Measurements from ENCODE around the gene MIEF1. TPM values are rescaled to one million over a fixed set of nuclear protein-coding genes. Genes with fewer than 3 reads are reported as not detected.

Gene MIEF1
- total and polyA plus RNA-seq, 3 donors from 2014 or later: 60.6 to 120 (median 78.2) TPM

- no peak for DNase-seq
Measured at GRCh38 chr22:39537975-39538374, 35.9 kb downstream of the MIEF1 start.

GRCh38 chr22:39543095-39543494 is 41.0 kb downstream of the MIEF1 start:
- no peak for TF ChIP-seq CTCF (IDR thresholded peaks at IDR 0.05)
- no peaks in the 10 kb centered on the region for H3K9me3 ChIP-seq
- H3K27me3 ChIP-seq: no peaks in the 10 kb centered on the region
- intact Hi-C loops (cut with DNase I; ENCODE audit: low total_unique reads): no loop called here
- no peak for DNase-seq
- 29 to 31% methylated on average over 10 to 11 of the region's 11 CpGs for WGBS, 2 donors
- H3K36me3 ChIP-seq (ENCODE audit: low read depth, missing control alignments): no peaks in the 10 kb centered on the region
- H3K4me1 ChIP-seq: no peaks in the 10 kb centered on the region
- H3K4me3 ChIP-seq: no peak overlapping the region
- H3K27ac ChIP-seq: no peak overlapping the region

More at GRCh38 chr22:39537975-39538374, 35.9 kb downstream of the MIEF1 start:
- H3K36me3 ChIP-seq (ENCODE audit: low read depth, missing control alignments): no peaks in the 10 kb centered on the region
- 67 to 85% methylated on average over 2 of the region's 2 CpGs for WGBS, 2 donors
- no peak for TF ChIP-seq CTCF (IDR thresholded peaks at IDR 0.05)
- TF ChIP-seq POLR2A (IDR thresholded peaks at IDR 0.05): no peak
- no peaks in the 10 kb centered on the region for H3K27me3 ChIP-seq
- no peaks in the 10 kb centered on the region for H3K9me3 ChIP-seq
- H3K27ac ChIP-seq: no peak overlapping the region
- no peaks in the 10 kb centered on the region for H3K4me1 ChIP-seq
- no peak overlapping the region for H3K4me3 ChIP-seq
- intact Hi-C loops (cut with DNase I; ENCODE audit: low total_unique reads): loop anchor here (5.0 kb wide), 1 partner anchor 489 kb away; no protein-coding TSS in a partner anchor

GRCh38 chr22:39545386-39546365 is 43.6 kb downstream of the MIEF1 start:
- no peak for TF ChIP-seq CTCF (IDR thresholded peaks at IDR 0.05)
- TF ChIP-seq POLR2A (IDR thresholded peaks at IDR 0.05): no peak
- Histone ChIP-seq H3K4me3 (no peak overlapping the region), H3K36me3 (ENCODE audit: low read depth, missing control alignments) (no peaks in the 10 kb centered on the region), H3K4me1 (no peaks in the 10 kb centered on the region), H3K27ac (no peak overlapping the region), H3K27me3 (no peaks in the 10 kb centered on the region), H3K9me3 (no peaks in the 10 kb centered on the region)
- 19 to 21% methylated on average over 38 to 39 of the region's 39 CpGs for WGBS, 2 donors
- DNase-seq: peak; percentile 76
- intact Hi-C loops (cut with DNase I; ENCODE audit: low total_unique reads): no loop called here

- WGBS, 2 donors: 44 to 54% methylated on average over 5 of the region's 5 CpGs
Measured at GRCh38 chr22:39546889-39547586, 44.9 kb downstream of the MIEF1 start.

More at GRCh38 chr22:39546889-39547586, 44.9 kb downstream of the MIEF1 start:
- Histone ChIP-seq H3K27me3 (no peaks in the 10 kb centered on the region), H3K27ac (no peak overlapping the region), H3K36me3 (ENCODE audit: low read depth, missing control alignments) (no peaks in the 10 kb centered on the region), H3K4me1 (no peaks in the 10 kb centered on the region), H3K4me3 (no peak overlapping the region), H3K9me3 (no peaks in the 10 kb centered on the region)
- intact Hi-C loops (cut with DNase I; ENCODE audit: low total_unique reads): no loop called here
- DNase-seq: no peak
- no peak for TF ChIP-seq CTCF (IDR thresholded peaks at IDR 0.05)
- no peak for TF ChIP-seq POLR2A (IDR thresholded peaks at IDR 0.05)
